ENCODE measurements around the gene HAPSTR1. TPM values are rescaled to one million over a fixed set of nuclear protein-coding genes. Genes with fewer than 3 reads are reported as not detected.

Gene HAPSTR1
- total and polyA plus RNA-seq, 2 of the 8 experiments (the other 6 are each of a cell fraction or from before 2014, with no cell fraction given), result 11.9 to 66.1 TPM

GRCh38 chr16:9092282-9092977 lies 986 bp downstream of the HAPSTR1 start (continued):
- no peak for TF ChIP-seq GTF2F1 (IDR thresholded peaks at IDR 0.05; ENCODE audit: borderline replicate concordance, low read depth, low read length)
- TF ChIP-seq MAX (IDR thresholded peaks at IDR 0.05), result no peak
- no peak for TF ChIP-seq NANOG (IDR thresholded peaks at IDR 0.05; ENCODE audit: insufficient read depth, low read depth, low read length, poor library complexity, severe bottlenecking)
- no peak for TF ChIP-seq CEBPB (IDR thresholded peaks at IDR 0.05; ENCODE audit: low read depth, low read length)
- no peak for TF ChIP-seq SP2 (IDR thresholded peaks at IDR 0.05; ENCODE audit: low read length)
- TF ChIP-seq BCL11A (IDR thresholded peaks at IDR 0.05; ENCODE audit: low read depth in 2 of 2, low read length in 2 of 2), result no peak
- no peak for TF ChIP-seq BRCA1 (IDR thresholded peaks at IDR 0.05; ENCODE audit: low read depth, low read length)
- TF ChIP-seq CTBP2 (IDR thresholded peaks at IDR 0.05; ENCODE audit: borderline replicate concordance, insufficient read depth, insufficient read length, low read length), result no peak
- TF ChIP-seq POLR2AphosphoS5 (IDR thresholded peaks at IDR 0.05; ENCODE audit: low read depth, low read length), result no peak
- TF ChIP-seq RBBP5 (IDR thresholded peaks at IDR 0.05; ENCODE audit: borderline replicate concordance, low read depth, low read length), result no peak
- no peak for TF ChIP-seq GABPA (IDR thresholded peaks at IDR 0.05; ENCODE audit: borderline replicate concordance, insufficient read depth, low read length)
- TF ChIP-seq TAF1 (IDR thresholded peaks at IDR 0.05; ENCODE audit: low read depth, low read length), result peak; percentile 62
- no peak for TF ChIP-seq TEAD4 (IDR thresholded peaks at IDR 0.05; ENCODE audit: low read depth, low read length)
- peak; percentile 91 for TF ChIP-seq YY1 (IDR thresholded peaks at IDR 0.05; ENCODE audit: low read depth, low read length)
- TF ChIP-seq SIRT6 (IDR thresholded peaks at IDR 0.05; ENCODE audit: low read length), result no peak
- TF ChIP-seq EP300 (IDR thresholded peaks at IDR 0.05; ENCODE audit: borderline replicate concordance in 1 of 2, low read depth in 2 of 2, low read length in 2 of 2), result no peak
- no peak for TF ChIP-seq SRF (IDR thresholded peaks at IDR 0.05; ENCODE audit: low read depth, low read length)
- TF ChIP-seq CBX8 (IDR thresholded peaks at IDR 0.05; ENCODE audit: borderline replicate concordance, low read depth, low read length), result no peak
- TF ChIP-seq ATF2 (IDR thresholded peaks at IDR 0.05; ENCODE audit: low read length), result peak; percentile 33; the same call in 1 of the 2 replicates
- no peak for TF ChIP-seq RNF2 (IDR thresholded peaks at IDR 0.05; ENCODE audit: borderline replicate concordance, low read depth, low read length, missing control alignments, poor library complexity, severe bottlenecking)

All from H1 (cell line).